NCI-H526 treated with DMSO at 0.1 percent for 48 hours (cell line): ENCODE measurements around the gene EEF1A2.

Experiments
- DNase-seq: peaks from one replicate; lab custom pipeline; 2025; lab: John Stamatoyannopoulos, UW

The EEF1A2 gene

DNA sequence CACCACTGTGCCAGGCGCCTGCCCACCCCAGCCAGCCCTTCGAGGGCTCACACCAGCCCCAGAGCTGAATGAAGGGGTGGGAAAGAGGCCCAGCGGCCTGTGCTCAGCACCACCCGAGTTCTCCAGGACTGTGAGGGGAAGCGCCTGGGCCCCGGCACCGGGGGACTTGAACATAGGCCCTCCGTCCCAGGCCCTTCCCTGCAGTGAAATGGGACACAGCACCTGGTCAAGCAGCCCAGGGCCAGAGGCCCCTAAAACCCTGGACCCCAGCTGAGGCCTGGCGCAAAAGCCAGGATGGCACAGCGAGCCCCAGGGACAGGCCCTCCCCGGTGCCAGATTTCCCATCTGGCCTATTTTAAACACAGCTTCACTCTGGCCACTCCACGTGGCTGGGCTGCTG lies 30.5 kb downstream of the EEF1A2 start:
- DNase-seq, result no peak

DNA sequence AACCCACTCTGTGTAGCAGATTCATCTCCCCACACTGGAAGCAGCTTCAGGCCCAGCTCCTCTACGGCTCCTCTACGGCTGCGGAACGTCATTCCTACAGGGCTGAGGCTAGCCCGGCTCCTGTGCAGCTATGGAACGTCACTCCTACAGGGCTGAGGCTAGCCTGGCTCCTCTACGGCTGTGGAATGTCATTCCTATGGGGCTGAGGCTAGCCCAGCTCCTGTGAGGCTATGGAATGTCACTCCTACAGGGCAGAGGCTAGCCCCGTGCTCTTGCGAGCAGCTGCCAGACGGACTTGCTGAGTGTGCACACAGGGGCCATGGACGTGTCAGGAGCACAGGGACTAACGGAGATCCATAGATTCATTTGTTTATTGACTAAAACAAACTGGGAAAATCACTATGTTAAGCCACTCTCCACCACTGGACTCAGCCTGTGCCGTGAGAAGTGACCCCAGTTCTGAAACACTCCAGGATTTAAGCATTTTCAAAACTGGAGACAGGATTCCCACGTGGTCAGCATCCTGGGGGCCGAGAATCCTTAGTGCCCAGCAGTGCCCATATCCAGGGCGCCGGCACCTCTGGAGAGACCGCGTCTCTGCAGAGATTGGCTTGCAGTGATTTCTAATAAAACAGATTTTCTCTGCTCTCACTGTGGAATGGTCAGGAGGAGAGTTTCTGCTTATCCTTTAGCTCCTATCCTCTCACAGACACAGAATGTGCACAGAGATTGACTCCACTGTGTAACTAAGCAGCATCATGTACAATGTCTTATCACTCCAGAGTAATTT lies 31.4 kb downstream of the EEF1A2 start:
- no peak for DNase-seq

DNA sequence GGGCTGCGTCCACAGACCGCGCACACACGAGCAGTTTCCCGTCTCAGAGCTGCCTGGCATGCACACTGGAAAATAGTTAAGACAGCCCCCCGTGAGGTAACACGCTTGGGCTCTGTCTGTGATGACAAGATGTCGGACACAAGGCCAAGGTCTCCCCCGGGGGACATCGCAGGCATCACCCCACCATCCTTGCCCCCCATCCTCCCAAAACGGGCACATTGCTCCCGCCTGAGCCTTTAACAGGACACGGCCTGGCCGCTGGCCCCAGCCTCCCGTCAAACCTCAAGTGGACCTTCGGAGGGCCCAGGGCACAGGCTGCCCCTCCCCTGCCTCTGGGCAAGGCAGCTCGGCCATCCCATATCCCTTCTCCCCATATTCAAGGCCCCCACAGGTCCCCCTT lies 32.0 kb downstream of the EEF1A2 start:
- no peak for DNase-seq

DNA sequence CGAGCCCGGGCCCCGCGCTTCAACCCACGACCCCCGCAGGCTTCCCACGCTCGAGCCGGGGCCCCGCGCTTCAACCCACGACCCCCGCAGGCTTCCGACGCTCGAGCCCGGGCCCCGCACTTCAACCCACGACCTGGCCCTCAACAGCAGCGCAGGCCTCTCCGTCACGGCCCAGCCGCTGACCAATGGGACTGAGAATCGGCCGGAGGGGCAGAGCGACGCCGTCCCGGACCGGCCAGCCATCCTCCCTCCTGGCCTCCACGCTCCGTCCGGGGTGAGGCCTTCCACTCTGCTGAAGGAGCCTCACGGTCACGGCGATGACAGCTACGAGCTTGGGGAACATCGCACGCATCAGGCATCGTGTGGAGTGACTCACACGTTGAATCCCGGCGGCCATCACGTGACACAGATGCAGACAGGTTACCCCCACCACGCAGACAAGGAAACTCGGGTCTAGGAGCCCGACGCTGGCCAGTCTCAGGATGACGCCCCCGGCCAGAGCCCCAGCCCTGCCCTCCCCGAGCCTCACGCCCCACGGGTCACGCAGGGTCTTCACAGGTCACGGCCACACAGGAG lies 32.5 kb downstream of the EEF1A2 start:
- DNase-seq, result no peak

DNA sequence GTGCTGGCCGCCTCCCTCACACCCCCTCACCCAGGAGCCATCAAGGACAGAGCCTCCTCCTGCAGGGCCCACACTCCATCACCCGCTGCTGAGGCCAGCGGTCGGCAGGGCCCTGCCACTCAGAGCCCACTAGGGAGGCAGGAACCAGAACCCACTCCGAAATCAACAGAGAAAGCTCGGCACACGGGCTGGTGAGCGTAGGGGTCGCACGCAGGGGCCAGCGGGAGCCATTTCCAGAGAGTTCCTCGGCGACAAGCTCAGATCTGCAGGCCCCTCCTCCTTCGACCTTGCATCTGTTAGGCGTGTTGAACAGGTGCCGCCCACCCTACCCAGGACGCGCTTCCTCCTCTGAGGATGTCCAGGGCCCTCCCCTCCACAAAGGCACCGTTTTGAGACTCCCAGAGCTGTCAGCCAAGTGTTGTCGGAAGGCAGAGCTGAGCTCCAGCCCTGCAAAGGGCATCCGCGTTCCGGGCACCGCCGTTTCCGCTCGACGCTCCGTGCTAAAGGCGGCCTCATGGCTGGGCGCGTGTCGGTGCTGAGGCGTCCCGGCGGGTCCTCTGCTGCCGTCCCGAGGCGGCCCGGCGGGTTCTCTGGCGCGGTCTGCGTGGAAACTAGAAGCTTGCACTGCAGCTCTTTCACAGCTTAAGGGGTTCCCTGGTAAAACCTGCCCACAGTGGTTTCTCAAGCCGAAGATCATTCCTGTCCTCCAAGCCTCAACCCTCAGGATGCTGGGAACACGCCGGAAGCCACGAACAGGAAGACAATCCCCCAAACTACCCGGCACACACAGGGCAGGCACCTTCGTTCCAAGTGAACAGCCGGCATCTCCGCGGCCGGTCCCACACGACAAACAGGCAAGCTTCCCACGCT lies 33.3 kb downstream of the EEF1A2 start:
- DNase-seq, result no peak

DNA sequence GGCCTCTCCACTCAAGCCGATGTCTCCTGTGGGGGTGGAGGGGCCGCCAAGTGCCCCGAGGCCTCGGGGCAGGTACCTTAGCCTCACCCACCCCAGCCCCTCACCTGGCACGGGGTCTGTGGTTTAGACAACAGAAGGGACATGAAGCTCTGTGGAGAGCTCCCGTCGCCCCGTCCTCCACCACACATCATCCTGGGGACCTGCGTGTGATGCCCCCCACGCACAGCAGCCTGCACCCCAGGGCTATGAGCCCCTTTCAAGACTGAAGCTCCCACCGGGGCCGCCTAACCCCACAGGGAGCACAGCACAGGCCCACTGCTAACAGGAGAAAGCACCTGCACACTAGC lies 34.6 kb downstream of the EEF1A2 start:
- no peak for DNase-seq

DNA sequence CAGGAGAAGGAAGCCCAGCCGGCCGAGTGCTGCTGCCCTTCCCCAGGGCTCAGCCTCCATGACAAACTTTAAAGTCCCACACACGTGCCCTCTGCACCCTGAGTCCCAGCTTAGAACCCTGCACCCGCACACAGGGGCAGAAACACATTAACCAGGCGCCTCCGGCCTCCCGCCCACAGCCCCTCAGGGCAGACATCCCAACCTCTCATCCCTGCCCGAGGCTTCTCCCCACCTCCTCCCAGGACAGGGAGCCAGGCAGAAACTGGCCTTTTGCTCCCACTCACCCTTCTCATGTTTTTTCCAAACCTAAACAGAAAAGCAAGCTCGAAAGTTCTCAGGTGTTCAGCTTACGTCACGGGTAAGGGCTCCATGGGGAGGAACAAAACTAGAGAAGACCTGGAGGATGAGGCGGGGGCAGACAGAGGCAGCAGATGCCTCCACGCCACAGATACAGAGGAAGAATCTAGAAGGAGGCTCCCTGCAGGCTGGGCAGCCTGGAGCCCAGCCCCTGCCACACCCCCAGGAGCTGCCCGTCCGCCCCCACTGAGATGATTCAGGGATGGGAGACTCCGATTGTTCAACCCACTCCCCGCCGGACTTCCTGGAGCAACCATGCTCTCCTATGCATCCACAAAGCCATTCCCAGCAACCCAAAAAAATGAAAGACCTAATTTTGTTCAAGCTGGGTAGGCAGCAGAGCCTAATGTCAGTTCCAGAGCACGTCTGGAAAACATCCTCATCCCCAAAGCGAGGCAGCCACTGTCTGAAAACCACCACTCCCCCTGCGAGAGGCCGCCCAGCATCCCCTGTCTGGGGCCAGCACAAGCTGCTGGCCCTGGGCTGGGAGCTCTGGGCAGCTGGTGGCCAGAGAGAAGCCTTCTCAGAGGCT lies 35.2 kb downstream of the EEF1A2 start:
- DNase-seq, result no peak

DNA sequence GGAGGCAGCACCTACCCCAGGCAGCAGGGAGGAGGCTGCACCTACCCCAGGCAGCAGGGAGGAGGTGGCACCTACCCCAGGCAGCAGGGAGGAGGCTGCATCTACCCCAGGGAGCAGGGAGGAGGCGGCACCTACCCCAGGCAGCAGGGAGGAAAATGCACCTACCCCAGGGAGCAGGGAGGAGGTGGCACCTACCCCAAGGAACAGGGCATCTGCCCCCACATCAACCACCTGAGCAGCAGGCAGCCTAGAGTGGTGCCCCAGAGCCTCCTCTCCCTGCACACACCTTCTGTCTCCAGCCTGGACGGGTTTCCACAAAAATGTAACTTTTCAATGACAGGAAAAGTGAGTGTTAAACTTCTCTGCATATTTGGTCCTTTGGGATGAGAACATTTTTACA lies 36.6 kb downstream of the EEF1A2 start:
- DNase-seq, result no peak

DNA sequence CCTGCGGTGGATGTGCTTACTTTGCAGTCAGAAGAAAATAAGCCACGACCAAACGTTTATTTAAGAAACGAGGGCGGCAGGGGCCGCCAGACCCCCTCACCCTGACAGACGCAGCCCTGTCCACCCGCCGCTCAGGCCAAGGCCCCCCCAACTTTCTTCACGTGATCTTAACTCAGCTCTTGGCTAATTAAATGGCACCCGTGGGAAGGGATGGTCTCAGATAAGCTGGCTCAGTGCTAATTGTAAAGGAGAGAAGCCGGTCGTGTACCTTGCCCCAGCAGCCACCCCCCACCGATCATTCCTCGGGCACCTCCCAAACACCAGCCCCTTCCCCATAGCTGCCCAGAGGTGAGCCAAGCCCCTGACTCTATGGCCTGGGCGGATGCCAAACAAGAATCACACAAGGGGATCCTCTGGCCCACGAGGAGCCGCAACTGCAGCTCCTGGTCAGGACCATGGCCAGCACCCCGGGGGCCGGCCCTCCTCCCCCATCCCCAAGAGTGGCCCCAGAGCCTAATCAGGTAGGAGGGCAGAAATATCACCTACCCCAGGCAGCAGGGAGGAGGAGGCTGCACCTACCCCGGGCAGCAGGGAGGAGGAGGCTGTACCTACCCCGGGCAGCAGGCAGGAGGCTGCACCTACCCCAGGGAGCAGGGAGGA lies 37.6 kb downstream of the EEF1A2 start:
- DNase-seq, result no peak

DNA sequence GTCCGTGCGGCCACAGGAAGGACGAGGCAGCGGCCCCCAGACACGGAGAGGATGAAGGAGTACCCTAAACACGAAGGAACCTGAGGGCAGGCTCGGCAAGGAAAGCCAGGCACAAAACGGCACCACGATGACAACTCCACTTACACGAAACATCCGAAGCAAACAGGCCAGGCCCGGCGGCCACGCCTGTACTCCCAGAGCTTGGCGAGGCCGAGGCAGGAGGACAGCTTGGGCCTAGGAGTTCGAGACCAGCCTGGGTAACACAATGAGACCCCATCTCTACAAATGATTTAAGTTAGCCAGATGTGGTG lies 39.9 kb downstream of the EEF1A2 start:
- no peak for DNase-seq

DNA sequence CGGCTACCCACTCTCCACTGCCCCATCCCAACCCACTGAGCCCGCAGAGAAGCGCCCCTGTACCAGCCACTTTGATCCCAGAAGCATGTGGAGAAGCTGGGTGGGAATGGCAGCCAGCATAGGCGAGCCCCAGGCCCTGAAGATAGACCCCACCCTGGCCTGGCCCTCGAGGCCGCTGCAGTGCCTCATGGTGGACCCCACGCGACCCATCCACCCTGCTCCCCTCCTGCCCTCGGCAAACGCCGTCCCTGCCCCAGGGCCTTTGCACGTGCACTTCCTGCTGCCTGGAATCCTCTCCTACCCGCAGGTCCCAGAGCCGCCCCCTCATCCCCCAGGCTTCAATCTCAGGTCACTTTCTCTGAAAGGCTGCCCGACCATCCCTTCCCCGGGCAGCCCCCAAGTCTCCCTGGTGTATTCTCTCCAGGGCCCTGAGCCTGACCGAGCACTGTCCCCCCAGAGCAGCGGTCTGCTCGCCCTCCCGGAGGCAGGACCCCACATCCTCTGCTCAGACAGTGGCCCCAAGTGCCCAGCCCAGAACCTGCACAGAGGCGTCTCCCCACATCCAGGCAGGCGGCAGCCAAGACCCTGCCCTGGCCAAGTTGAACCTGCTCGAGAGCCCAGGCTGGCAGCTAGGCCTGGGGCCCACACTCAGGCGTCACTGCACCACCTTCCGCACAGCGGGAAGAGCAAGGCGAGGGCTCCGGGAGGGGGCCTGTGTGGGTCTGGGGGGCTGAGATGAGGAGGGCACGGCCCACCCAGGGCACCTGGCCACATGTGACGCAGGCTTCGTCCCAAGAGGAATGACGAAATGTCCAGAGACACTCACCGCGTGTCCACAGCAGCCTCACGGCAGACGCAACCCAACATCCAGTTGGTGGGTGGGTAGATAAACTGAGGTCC lies 40.5 kb downstream of the EEF1A2 start:
- no peak for DNase-seq

DNA sequence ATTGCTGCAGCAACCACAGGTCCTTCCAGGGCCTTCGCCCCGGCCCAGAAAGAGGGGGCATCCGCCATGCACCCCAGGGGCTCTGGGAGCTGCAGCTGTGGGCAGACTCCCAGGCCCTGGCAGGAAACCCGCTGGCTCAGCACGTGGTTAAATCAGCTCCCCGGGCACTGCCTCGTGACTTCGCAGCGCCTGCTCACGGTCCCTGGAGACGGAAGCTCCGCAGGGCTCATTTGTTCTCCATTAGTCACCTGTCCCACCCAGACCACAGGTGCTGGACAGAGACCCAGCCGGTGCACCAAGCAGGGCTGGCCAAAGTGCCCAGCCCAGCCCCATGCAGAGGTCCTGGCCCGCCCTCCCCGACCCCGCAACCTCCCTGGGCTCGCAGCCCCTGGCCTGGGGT lies 41.1 kb downstream of the EEF1A2 start:
- DNase-seq, result peak; percentile 43

DNA sequence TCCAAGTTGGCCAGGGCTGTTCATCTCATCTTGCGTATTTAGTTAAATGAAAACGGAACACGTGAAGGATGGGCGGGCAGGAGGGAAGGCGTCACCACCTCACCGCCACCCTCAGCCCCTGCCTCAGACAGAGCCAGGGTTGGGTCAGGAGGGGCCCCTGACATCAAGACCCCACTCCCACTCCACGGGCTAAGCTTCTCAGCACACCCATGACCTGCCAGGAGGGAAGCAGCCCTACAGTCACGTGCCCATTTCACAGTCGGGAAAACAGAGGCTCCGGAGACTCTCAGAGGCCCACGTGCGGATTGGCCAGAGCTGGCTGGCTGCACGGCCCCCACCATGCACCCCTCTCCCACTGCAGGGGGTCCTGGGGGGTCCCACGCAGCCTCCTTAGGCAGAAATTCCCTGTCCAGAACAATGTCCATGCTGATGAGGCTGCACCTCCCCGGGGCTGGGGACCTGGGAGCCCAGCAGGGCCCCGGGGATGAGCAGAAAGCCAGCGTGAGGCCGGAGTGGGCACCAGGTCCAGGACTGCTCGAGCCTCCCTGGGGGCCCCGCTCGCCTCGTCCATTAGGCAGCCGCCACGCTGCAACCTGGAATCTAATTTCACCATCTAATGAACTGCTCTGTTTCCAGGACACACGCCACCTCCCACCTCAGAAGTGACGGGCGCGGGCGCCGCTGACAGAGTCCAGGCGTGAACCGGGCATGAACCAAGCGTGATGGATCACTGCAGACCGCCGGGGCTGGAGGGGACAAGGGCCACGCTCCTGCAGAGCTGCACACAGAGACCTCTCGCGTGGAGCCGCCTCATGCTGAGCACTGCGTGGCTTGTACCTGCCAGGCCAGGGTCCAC lies 42.2 kb downstream of the EEF1A2 start:
- DNase-seq, result peak; percentile 13

DNA sequence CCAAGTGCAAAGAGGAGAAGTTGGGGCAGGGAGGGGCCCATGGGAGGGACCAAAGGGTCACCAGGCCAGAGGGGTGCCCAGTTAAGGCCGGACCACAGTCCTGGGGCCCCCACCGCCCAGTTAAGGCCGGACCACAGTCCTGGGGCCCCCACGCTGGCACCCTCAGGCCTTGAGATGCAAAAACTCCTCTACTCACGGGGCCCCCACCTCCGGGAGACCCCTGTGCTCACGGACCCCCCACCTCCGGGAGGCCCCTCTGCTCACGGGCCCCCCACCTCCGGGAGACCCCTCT lies 43.4 kb downstream of the EEF1A2 start:
- DNase-seq, result no peak

DNA sequence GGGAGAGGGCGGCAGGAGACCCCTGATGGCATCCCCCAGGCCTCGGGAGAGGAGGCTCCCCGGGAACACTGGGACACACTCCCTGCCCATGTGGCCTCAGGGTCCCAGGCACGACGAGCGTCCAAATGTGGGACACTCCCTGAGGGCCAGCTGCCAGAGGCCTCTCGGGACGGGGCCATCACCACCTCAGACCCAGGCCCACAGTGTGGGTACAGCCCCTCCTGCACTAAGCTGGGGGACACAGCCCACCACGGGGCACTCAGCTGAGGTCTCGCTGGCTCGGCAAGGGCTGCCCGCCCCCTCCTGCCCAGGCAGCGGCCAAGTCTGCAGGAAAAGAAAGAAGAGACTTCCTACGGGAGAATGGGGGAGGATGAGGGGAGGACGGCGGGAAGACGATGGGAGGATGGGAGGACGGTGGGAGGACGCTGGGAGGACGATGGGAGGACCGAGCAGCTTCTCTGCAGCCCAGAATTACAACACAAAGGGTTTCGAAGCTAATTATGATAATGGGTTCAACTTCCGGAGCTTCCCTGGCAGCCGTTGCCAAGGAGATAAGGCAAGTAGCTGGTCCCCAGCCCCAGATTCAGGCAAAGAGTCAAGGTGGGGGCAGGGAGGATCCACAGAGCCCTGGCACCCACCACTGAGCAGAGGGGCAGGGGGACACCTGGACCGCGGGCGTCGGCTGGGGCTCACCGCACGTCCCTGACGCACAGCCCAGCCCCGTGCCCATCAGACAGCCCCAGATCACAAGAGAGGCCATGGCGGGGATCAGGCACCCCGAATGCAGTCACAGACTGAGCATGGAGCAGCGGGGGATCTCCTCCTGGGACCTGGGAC lies 43.9 kb downstream of the EEF1A2 start:
- peak; percentile 27 for DNase-seq

DNA sequence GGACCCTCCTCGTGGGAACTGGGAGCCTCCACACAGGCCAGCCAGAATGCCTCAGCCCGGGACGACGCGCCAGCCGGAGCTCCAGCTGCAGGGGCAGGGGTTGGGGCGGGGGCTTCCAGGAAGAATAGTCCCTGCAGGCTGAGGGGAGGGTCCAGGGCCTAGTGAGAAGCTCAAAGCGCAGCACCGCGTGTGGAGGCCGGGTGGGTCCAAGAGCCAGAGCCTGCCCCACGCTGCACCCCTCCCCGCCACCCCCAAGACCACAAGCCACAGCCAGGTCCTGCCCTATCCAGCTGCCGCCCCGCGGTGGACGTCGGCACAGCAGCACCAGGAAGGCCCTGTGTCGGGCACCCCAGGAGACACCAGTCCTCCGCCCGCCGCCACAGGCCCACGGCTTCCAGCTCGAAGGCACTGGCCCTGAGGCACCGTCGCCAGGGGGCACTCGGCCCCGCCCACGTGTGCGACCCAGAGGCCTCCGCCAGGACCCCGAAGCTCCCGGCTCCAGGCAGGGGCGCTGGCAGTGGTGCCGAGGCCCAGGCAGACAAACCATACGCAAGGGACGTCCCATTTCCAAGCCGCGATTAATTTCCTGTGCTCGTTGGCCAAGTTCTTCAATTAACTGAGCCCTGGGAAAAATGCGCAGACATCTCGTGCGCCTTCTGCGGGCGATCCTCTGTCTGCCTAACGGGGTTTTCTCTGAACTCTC lies 45.9 kb downstream of the EEF1A2 start:
- DNase-seq, result no peak

DNA sequence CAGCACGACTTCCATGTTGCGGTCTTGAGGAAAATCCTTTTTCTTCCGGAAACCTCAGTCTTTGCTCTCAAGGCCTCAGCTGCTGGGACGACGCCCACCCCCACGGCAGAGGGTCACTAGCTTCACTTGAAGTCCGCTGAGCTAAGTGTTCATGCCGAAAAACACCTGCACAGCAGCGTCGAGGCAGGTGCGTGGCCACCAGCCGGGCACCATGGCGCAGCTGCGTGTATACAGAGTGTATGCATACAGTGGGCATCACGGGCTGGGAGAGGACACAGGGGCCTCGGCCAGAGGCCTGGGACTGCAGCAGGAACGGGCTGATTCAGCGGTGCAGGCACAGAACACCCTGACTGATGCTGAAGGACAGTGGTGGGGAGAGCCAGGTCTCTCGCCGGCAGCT lies 46.5 kb downstream of the EEF1A2 start:
- DNase-seq, result no peak

DNA sequence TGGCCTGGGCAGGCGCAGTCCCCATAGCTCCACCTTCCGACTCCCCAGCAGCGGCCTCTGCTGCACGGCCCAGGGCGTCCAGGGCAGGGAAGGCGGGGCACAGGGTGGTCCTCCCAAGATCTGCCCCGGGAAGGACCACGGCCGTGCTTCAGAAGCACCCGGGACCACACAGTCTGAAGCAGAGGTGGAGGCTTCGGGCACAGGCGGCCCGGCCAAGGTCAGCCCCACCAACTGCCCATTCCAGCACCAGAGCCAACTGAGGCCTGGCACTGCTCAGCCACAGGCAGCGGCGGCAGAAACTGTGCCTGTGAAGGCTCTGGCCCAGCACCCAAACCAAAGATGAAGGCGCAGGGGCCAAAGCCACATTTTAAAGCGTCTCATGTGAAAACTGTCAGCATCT lies 47.1 kb downstream of the EEF1A2 start:
- no peak for DNase-seq
